ENCODE results near the gene MYO1B.
"Not testable (repeated sequence)": the region's sequence is repeated elsewhere in the genome, so short reads cannot be mapped to it uniquely, and the experiment has no call there.

MYO1B gene

DNA sequence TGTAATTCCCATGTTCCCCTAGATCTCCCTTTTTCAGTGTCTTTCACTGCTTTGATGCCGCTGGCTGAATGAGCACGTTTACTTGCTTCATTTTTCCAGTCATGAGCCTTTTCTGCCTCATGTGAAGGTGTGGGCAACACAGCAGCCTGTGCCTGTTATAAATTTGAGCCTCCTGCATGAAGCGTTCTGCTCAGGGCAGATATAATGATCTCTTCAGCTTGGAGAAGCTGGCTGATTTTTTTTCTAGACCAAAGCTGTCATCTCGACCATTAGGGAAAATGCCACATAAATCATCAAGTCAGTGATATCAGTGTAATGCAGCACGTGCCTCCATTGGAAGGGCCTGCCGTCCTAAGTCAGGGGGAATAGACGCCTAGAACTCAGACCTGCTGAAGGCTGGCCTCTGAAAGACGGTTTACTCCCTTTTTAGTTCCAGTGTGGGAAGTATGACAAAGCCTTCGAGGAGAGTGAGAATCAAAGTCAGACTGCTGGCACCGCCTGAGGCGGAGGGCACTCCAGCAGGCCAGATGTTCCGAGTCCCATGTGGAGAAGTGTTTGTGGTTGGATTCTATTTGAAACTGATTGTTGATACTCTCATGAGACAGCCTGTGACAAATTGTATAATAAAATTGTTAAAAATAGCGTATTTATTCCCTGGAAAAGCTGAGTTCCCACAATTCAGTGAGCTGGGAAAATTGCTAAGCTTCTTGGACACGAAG, 196.5 kb downstream of the MYO1B start:
- DNase-seq (ENCODE audit: low read depth in 4 of 4, low spot score in 1 of 4), result no peak

DNA sequence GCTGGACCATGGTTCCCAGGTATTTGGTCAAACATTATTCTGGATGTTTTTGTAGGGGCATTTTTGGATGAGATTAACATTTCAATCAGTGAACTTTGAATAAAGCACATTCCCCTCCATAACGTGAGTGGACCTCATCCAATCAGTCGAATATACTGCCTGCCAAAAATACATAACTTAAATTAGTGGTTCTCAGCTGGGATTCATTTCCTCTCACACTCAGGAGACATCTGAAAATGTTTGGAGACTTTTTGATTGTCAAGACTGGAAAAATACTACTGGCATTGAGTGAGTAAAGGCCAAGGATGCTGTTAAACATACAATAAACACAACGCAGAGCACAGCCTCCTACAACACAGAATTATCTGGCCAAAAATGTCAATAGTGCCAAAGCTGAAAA, 198.2 kb downstream of the MYO1B start:
- no peak for DNase-seq (ENCODE audit: low read depth in 4 of 4, low spot score in 1 of 4)

DNA sequence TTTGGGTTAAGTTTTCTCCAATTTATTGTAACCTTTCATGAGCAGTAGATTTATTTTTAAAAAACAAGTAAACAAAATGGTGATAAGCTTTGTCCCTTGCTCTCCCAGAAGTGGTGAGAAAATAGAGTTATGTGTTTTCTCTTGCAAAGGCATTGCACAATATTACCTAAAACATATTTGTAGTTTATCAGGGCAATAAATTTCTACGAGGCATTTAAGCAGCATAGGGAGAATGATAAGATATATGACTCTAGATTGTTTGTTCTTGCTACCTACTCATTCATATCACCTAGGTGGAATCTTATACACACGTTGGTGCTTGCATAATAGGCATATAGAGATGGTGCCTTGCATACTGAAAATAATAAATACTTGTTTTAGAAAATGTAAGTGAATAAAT, 201.7 kb downstream of the MYO1B start:
- no peak for DNase-seq (ENCODE audit: low read depth in 4 of 4, low spot score in 1 of 4)

DNA sequence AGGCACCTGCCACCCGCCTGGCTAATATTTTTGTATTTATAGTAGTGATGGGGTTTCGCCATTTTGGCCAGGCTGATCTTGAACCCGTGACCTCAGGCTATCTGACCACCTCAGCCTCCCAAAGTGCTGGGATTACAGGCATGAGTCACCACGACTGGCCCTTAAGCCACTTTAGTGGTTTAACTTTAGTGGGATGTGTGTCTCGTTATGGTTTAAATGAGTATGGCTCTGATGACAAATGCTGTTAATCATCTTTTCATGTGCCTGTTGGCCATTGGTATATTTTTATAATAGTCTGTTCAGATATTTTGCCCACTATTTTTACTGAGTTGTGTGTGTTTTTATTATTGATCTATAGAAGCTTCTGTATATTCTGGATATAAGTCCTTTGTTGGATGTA, 205.9 kb downstream of the MYO1B start:
- no peak for DNase-seq (ENCODE audit: low read depth in 4 of 4, low spot score in 1 of 4)

DNA sequence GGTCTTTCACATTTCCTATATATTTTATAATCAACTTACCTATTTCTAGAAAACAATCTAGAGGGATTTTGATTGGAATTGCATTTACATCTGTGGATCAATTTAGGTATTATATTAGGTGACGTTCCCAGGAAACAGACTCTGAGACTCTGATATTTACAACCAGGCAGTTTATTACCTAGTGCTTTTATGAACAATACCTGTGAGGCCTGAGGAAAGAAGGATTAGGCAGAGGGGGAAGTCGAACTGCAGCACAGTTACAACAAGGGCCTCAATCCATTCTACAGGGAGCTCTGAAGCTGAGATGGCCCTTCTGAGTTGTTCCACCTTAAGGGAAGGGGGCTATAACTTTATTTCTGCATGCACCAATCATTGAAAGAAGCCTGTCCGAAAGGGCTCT, 206.9 kb downstream of the MYO1B start:
- no peak for DNase-seq (ENCODE audit: low read depth in 4 of 4, low spot score in 1 of 4)

DNA sequence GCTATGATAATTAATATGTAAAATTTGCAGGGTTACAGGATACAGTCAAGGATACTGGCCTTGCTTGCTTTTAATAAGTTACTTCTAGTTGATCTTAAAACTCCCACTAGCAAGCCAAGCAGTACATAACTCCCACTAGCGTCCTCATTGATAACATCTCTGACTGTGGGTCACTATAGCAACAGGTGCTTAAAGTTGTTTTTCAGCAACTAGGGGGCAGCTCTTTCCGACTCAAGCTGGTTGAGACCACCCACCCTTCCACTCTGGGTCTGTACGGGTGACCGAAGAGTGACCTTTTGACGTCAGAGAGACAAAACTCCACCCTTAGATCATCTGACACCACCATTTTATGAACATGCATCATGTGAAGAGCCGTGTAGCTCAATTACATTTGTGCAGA, 208.6 kb downstream of the MYO1B start:
- DNase-seq (ENCODE audit: low read depth in 4 of 4, low spot score in 1 of 4), result no peak

DNA sequence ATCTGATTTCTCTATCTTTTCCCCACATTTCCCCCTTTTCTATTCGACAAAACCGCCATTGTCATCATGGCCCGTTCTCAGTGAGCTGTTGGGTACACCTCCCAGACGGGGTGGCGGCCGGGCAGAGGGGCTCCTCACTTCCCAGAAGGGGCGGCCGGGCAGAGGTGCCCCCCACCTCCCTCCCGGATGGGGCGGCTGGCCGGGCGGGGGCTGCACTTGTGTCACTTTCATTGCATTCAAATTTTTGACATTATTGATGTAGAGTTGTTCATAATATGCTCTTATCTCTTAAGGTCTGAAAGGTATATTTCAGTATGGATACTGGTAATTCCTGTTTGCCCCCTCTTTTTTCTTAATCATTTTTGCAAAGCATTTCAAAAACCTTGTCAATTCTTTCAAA, 211.3 kb downstream of the MYO1B start:
- not testable (repeated sequence) for DNase-seq (ENCODE audit: low read depth in 4 of 4, low spot score in 1 of 4)

DNA sequence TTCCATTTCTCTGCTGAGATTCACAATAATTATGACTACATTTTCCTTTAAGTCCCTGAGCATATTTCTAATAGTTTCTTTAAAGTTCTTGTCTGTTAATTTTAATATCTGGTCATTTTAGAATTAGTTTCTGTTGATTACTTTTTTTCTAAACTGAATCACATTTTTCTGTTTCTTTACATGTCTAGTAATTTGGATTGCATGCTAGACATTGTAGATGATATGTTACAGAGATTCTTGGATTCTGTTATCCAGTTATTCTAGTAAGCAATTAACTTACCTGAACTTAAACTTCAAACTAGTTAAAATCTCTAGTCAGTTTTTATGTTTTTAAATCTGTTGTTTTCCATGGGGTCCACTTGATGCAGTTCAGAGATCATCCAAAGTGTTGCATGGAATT, 214.0 kb downstream of the MYO1B start:
- no peak for DNase-seq (ENCODE audit: low read depth in 4 of 4, low spot score in 1 of 4)

DNA sequence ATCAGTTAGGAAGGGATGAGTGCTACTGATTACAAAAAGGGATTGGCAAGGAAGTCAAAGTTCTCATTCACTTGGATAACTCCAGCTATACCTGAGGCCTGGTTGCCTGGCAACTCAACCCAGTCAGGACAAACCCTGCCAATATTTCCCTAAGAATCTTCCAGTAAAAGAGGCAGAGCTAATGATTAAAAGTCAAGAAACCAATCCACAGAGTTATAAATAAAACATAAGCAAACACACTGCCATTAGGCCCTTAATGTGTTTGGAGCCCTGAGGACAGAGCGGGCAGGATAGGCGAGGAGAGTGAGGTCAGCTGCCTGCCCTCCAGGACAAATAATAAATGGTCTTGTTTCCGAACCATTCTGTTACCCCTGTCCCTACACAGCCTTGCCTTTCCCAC, 217.2 kb downstream of the MYO1B start:
- DNase-seq (ENCODE audit: low read depth in 4 of 4, low spot score in 1 of 4), result no peak

DNA sequence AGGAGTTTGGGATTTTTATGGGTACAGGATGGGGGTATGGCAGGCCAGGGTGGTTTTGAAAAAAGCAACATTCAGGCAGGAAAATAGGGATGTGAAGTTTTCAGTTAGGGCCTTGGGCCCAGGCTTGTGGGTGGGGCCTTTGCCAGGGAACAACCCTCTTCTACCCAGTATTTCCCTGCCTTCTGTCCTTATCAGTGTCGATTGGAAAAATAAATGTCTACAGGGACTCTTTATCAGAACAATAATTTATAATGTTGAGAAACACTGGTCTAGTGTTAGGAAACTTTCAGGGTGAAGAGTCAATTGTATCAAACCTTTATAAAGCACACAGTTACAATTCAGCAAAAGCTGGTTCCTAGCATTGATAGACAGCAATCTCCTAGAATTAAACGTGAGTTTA, 218.6 kb downstream of the MYO1B start:
- no peak for DNase-seq (ENCODE audit: low read depth in 4 of 4, low spot score in 1 of 4)

DNA sequence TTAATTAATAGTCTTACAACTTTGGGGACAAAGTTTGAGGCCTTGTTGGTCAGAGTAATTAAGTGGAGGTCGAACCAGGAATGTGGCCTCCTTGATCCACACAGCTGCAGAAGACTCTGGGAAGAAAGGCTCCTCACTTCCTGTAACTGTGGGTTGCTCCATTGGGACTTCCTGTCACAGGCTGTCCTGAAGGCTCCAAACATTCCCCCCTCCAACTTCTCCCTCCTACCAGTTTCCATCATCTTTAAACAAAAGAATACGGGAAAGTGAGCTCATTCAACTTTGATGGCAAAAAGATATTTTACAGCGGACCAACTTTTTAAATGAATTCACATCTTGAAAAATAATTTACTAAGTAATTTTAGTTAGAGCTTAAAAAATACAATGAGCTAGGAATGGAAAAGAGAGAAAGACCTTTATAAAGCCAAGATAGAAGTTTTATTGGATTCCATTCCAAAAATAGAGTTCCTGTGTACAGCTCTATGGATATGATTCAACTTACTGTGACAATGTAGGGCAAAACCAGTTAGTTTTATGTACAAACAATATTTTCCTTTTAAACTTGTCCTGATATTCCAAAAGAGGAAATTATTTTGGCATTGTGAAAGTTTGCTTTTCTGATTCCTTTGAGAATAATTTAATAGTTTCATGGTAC, 220.7 kb downstream of the MYO1B start:
- DNase-seq (ENCODE audit: low read depth in 4 of 4, low spot score in 1 of 4), result no peak

DNA sequence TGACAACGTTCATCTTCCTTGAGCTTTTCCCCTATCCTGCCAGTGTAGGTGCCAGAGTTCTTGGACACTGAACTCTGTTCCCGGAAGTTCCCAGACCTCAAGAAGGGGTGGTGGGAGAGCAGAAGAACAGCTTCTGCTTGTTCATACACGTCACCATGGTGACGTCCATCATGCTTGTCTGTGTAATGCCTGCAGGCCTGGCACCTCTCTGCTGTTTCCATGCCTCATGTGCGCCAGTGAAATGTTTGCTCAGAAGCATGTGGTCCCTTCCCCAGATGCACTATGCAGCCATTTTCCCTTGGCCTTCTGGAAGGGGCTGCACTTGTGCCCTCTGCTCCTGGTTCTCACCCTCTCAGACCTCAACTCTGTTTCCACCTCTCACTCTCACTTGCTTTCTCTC, 221.9 kb downstream of the MYO1B start:
- no peak for DNase-seq (ENCODE audit: low read depth in 4 of 4, low spot score in 1 of 4)

DNA sequence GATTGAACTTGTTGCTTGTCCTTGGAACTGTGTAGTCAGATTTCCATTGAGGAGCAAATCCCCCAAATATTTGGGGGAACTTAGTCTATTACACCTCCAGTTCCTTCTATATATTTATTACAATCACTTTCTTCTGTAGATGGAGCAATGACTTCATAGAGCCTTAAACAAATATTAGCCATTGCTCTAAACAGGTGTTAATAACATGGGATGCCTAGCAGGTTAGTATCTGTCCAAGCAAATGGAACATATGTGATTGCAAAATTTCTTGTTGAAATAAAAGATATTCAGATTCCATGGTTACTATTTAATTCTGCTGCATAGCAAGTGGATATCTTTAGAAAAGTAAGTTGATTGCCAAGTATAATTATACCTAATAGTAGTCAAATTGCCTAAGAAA, 225.1 kb downstream of the MYO1B start:
- no peak for DNase-seq (ENCODE audit: low read depth in 4 of 4, low spot score in 1 of 4)

DNA sequence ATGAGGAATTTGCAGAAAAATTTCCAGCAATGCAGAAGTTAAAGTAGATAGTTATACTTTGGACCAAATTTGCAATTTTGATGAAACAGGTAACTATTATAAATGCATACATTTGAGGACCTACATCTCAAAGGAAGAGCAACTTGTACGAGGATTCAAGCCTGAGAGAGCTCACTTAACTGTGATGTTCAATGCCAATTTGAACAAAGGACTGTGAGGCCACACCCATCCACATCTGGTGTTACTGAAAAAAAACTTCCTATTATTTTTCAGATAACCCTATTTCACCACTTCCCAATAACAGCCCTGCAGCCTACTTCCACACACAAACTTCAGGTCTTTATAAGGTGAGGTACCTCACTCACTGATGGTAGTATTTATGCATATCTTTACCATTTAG, 229.3 kb downstream of the MYO1B start:
- DNase-seq (ENCODE audit: low read depth in 4 of 4, low spot score in 1 of 4), result no peak
